LHCN-M2 (cell line): ENCODE results near the gene GRM7. TPM values are rescaled to one million over a fixed set of nuclear protein-coding genes. Genes with fewer than 3 reads are reported as not detected.

Experiments used
- DNase-seq: peaks from one replicate; pipeline ENCODE4 v3.0.0-alpha.2; 2012; ENCODE audit warnings: low read depth
- total RNA-seq: library from RNA; depleted of rRNA; stranded (reverse); fragments of >200 nt; gene quantifications from 2 replicates; pipeline ENCODE4 v1.2.3, GENCODE V29; 2014

The GRM7 gene
- total RNA-seq, 1 experiment from 2014 or later = not detected

DNA sequence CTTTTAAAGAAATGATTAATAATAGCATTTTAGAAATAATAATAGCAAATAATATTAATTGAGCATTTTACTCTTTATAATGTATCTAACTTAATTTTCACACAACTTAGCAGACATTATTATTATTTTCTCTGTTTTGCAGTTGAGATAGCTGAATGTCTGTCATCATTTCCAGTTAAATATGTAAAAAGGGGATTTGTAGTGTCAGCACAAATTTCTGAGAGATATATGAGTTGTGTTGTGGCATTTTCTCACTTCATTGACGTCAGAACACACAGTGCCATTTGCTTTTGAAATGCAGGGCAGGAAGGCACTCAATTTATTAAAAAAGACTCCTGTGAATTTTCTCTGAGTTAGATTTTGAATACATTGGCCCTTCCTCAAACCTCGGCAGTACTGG is 111.0 kb downstream of the GRM7 start:
- DNase-seq = no peak

DNA sequence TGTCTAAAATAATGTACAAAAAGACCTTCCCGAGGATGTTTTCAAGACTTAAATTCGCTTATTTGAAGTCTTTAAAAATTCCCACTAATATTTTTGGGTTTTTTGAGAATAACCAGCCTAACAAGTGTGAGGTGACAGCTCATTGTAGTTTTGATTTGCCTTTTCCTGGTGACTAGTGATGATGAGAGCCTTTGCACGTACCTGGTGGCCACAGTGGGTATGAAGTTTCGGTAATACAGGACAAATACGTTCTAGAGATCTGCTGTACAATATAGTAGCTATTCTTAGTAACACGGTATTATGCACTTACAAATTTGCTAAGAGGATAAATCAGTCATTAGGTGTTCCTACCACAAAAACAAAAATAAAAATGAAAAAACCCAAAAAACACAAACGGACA is 124.9 kb downstream of the GRM7 start:
- no peak for DNase-seq

DNA sequence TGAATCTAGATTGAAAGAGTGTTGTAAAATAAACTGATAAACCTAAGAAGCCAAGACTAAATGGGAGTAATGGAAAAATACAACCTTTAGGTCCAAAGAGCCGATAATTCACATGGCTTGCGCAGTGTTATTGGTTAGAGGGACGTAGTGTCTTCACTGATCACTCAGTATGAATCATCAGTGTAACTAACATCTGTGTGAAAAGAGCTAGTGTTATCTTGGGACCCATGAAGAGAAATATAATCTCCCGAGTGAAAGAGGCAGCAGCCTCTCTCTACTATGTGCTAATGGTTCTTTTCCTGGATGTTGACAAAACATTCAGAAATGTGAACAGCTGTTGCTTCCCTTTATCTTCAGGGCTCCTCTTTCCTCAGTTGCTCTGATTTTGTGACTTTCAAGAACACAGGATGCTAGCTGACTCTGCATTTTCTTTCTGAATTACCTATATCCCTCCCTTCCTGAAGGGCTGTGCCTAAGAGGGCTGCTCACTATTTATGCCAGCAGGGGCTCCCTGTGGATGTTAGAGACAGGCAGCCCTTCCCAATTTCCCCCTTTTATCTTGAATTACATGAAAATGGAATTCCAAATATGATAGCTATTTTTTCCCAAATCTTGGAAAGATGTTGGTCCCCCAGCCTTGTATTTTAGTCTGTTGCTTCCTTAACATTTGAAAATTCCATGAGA is 128.8 kb downstream of the GRM7 start:
- DNase-seq = no peak

DNA sequence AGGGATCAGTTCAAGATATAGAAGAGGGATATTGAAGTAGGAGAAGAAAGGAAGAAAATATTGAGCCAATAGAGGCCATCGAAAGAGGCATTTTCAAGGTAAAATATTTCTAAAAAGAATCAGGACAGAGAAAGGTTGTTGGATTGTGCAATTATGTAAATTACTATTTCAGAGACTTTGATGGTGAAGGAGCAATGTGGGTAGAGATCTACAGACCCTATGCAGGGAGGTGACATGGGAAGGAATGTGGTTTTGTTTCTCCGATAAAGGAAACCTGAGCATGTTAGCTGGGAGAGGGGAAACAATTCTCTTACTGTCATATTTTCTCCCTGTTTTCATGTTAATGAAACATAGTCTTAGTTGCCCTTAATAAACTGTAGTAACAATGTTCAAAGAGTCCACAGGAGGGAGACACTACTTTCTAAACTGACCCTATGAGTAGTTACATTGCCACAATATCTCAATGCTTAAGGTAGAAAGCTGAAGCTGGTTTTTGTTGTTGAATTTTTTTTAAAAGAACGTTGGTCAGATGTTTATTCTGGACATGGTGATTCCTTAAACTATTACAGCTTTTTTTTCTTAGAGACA is 133.3 kb downstream of the GRM7 start:
- no peak for DNase-seq

DNA sequence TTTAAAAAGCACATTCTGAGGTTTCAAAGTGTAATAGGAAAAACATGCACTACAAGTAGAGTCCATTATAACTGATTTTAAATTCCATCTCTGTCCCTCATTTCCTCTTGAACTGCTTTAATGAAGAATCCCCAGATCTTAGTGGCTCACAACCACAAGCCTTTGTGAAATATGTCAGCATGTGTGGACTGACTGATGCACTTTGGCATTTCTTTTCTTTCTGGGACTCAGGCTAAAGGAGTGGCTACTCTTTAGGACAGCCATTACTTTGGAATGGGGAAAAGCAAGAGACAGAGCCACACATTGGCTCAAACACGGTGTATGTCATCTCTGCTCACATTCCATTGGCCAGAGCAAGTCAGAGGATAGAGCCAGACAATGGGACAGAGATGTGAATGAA is 139.6 kb downstream of the GRM7 start:
- no peak for DNase-seq

DNA sequence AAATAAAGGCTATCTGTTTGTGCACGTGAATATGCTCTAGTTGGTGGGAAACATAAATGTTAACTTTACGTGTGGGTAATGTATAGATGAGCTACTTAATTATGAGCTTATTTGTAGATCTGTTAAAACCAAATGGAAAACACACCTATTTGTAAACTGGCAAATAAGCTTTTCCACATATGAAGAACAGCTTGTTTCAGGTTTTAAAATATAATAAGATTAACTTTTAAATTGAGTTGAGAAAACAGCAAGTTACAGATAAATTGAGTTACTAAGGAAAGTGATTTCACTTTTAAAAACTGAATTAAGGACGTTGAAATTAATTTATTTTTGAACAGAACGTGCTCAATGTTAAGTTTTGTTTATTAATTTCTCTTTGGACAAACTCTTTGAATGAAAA is 140.5 kb downstream of the GRM7 start:
- DNase-seq = no peak

DNA sequence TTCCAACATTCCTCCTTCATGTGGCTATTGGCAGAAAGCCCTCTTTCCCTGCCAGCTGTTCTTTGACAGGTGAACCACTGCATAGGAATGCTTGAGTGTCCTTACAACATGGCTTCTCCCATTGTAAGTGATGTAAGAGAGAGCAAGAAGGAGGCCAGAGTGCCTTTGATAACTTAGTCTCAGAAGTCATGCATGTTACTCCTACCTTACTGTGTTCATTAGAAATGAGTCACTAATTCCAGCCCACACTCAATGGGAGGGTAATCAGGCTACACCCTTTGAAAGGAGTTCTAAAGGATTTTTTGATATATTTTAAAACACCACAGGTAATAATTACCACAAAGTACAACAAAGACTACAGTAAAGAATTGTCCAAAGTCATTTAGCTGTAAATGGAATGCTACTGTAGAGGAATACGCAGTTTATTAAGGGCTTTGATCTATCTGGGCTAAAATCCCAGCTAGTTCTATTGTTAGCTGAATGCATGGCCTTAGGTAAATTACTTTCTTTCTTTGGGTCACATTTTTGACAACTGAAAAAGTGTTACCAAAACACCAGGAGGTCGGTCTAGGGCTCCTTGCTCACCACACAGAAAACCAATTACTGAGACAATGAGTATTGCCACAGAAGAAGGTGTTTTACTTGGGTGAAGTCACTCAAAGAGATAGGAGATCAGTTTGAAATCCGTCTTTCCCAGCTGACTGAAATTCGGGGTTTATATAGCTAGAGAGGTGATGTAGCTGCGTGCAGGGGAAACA is 154.9 kb downstream of the GRM7 start:
- DNase-seq = no peak

DNA sequence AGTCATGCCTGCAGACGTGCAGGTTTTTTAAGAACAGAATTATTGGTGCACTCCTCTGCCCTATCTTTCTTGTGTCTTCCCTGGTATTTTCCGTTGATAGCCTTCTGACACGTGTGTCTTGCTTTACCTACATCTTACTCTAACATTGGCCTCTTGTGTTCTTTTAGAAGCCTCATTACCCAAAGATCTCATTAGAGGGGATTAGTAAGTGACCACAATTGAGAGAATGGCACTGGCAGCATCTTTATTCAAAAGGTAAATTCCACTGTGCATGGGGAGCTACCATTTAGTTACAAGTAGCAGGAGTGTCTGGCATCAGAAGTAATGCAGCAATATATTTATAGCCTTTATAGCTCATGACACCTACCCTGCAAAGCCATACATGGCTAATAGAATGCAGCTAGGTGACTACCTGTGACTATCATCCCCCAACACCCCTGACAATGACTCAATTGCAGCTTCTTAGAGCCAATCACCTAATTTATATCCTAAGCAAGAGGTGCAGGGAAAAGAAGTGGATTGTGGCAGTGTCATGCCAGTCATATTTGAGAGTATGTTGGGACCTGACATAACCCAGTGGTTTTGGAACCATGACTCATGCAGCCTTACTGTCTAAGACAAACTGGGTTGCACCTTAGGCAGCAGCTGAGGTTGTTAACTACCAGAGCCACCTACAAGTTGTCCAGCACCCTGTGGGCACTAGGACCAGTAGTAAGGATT is 164.8 kb downstream of the GRM7 start:
- no peak for DNase-seq

DNA sequence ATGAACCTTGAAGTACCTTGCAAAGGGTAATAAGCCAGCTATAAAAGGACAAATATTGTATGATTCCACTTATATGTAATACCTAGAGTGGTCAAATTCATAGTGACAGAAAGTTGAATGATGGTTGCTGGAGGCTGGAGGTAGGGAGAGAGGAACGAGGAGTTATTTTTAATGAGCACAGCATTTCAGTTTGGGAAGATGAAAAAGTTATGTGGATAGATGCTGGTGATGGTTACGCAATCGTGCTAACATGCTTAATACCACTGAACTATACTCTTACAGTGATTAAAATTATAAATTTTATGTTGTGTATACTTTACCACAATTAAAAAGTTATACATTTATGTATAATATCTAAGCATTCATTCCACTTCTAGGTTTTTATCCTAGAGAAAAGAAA is 168.6 kb downstream of the GRM7 start:
- DNase-seq = no peak

DNA sequence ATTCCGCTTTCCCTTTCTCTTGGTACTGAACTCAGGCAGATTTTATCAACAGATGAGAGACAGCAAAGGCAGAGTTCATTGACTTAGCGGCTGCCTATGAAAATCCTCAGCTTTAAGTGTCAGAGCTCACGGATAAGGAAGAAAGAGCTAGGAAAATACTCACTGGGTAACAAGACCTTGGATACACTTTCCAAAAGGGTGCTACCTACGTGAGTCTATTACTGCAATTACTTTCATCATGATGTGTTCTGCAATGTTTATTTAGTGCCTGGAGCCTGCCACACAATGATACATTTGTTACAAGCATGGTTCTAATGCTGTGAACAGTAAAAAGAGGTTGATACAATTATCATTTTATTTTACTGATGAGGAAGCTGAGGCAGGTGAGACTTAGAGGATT is 177.5 kb downstream of the GRM7 start:
- DNase-seq = no peak

DNA sequence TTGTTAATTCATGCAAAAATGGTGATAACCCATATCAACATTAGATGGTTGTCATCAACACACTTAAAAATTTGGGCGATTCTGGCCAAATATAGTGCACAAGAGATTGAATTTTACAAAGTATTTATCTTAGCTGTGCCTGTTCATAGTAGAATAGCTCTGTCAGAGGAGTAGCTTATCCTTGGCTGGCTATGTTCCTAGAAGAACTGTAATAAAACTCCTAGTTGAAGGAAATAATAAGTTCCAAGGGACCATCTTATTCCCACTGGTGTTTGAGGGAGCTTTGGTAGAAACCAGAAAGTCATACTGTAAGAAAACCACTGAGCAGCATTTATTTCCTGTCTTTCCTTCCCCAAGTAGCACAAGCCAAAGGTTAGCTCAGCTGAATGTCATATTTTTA is 201.8 kb downstream of the GRM7 start:
- DNase-seq = no peak

DNA sequence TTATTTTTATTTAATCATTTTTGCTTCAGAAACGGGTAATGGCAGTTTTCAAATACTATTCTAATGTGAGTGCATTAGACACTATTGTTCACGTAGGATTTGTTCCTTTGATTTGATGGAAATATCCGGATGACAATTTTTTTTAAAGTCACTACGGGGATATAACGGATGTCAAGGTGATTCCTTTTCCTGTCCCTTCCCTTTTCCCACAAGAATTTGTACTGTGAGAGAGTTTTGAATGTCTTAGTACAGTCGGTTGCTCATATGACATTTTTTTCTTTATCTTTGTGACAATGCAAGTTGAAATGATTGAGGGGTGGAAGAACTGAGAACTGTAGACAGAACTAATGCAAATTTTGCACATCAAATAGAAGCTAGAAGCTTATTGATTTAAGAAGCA is 209.5 kb downstream of the GRM7 start:
- no peak for DNase-seq

DNA sequence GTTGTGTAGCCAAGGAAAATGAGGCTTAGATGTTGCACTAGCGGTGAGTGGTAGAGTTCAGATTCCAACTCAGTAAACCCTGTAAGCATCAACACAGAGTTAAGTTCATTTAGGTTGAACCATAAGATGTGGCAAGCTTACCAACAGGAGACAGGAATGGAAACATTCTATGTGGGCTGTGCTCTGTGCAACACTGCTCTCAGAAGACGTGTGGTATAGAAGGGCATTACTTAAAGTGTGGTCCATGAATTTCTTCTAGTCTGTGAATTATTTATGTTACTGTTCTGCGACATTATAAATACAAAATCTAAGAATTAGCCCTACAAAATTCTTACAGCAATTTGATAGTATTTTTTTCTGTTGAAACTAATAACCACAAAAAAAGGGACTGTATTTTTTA is 213.3 kb downstream of the GRM7 start:
- no peak for DNase-seq

DNA sequence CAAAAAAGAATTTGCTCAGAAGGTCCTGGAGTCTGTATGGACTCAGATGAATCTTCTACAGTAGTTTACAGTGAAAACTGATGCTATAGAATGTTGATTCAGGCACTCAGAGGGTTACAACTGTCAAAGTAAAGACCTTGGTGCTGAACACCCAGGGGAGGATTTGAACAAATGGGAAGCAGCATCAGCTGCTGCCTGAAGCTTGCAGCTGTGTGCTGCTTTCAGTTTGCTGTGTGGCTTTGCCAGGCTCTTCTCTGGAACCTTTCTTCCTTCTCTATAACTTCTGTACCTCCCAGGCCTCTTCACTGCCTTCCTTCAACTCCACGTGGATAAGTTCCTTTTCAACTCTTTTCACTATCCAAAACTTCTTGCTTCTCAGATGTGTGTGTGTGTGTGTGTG is 214.2 kb downstream of the GRM7 start:
- DNase-seq = no peak

DNA sequence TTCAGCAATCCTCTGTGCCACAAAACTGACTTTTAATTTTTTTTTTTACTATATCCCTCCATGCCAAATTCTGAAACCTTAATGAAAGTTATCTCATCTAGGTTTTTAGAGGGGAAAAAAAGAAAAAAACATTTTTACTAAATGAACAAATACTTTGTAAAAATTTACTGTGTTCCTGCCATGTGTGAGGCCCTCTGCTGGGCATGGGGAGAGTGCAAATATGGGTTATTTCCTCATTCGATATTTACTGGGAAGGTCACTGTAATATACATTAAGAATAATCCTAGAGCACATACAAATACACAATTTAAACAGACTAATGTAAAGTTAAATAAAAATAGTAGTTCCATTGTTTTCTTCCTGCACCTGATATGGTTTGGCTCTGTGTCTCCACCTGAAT is 215.0 kb downstream of the GRM7 start:
- no peak for DNase-seq

DNA sequence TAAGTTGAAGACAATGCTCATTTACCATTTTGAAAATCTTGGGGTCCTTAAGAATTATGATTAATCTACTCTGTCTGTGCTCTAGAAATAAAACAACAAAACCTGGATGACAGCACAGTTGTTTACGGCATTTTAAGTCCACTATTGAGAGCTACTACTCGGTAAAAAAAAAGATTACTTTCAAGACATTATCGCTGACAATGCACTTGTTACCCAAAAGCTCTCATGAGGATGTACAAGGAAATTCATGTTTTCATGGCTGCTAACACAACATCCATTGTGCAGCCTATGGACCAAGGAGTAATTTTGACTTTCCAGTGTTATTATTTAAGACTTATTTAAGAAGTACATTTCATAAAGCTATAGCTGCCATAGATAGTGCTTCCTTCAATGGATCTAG is 221.3 kb downstream of the GRM7 start:
- no peak for DNase-seq

DNA sequence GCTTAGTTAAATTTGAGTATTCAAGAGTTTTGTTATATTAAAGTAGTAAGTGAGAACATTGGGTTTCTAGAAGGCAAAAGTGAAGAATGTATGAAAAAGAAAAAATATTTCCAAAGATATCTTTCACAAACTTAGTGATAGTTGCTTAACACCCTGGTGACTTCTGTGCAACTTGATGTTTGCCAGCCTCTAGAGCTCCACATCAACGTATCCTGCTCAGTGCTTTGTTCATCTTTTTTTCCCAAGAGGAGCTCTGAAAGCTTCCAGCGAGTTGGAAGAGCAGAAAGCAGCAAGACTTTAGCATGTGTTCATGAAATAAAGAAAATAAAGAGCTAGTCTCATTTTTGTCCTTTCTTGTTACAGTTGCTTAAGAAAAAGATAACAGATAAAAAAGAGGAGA is 225.5 kb downstream of the GRM7 start:
- DNase-seq = no peak

DNA sequence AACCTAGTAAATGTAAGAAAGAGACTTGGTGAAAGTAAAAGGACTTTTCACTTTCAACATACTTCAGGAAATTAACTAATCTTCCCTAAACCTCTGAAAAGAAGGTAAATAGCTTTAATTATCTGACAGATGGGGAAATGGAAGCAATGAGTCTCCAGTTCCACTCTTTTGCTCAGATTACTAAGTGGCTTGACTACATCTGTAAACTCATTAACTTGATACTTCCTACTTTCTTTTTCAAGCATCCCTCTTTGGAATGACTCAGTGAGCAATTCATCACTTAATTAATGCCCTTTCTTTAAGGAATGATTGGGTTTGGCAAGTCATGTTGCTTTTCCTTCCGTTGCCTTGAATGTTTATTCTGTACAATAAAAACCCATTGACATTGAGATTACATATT is 234.2 kb downstream of the GRM7 start:
- DNase-seq = no peak

DNA sequence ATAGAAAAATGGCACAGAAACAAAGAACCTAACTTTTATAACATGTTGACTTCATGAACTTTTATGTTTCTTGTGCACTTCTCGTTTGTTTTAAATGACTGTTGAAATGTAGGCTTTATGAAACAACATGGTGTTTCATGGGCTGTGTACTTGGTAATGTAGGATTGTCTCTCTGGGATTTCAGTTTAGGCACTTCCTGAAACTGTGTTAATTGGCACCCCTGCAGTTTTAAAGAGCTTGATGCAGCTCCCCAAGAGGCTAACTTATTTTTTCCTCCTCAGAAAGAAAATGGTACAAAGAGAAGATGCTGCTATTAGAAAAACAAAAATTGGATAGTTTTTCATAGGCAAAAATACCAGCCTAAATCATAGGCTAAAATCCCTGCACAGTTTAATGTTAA is 239.2 kb downstream of the GRM7 start:
- no peak for DNase-seq

DNA sequence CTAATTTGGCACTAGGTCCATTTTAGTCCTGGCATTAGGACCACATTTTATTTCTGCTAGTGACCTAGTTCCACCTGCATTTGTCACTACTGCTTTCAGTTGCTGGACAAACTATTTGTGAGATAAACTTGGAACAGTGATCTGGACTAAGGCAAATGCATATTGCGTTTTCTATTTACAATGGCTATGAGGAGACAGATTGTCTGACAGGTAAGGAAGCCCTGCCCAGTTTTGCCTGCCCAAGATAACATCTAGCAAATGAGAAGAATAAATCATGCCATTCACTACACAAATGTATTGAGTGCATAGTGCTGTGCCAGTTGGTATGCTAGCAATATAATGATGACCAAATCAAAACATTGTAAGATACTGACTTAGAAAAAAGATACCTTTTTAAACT is 245.7 kb downstream of the GRM7 start:
- no peak for DNase-seq

DNA sequence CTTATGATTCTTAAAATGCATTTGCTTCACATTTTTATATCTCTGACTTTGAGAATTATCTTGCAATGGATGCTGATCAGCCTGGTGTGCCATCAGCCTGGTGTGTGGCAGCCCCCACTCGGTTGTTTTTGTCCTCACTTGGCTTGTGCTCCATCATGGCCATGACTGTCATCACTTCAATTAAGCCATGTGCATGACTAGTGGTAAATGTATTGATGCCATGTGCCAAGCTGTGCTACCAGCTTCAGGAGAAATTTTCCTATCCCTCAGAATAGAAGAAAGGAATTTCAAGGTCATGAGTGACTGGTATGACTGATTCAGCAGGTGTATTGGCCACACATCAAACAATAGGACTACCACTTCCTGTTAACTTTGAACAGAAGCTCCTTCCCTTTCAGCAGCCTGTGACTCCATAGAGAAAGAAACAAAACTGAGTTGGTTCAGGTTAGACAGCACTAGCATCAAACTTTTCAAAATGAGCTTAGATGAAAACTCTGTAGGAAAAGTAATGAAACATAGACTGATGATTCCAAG is 251.7 kb downstream of the GRM7 start:
- DNase-seq = no peak

DNA sequence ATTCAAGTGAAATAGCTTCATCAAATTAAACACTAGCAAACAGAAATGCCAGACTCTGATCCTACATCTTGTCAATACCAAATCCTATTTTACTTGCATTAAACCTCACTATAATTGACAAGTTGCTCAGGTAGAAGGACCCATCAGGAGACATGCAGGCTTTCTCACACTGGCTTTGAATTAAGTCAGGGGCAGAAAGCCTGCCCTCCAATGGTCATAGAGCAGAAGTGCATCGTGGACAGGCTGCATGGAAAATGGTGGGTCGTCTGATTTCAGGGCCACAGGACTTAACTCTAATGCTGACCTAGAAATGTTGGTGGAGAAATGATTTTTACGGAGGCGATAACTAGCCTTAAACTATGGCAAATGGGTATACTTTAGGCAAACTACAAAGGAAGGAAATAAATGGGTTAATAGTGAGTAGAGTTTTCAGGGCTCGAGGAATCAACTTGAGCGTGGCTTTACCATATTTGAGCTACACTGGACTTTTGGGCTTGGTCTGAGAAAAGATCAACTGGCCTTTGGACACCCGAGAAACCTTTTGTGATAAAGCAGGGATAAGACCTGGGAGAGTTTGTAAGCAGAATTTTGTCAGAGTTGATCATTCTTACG is 283.9 kb downstream of the GRM7 start:
- DNase-seq = no peak
